Brain pericyte (primary cell): ENCODE data around the gene AGPAT3.

Experiments used
- DNase-seq: peaks from one replicate; pipeline ENCODE4 v3.0.0-alpha.2; 2012; ENCODE audit warnings: low read depth, low spot score

Gene AGPAT3

GRCh38 chr21:43864313-43864961, 586 bp upstream of the AGPAT3 start:
- DNase-seq, result no peak

- no peak for DNase-seq
Measured at GRCh38 chr21:43865540-43866259, 677 bp downstream of the AGPAT3 start.

- DNase-seq, result no peak
Measured at GRCh38 chr21:43866260-43866629, 1.2 kb downstream of the AGPAT3 start.

- DNase-seq, result no peak
Measured at GRCh38 chr21:43866659-43867331, 1.8 kb downstream of the AGPAT3 start.

GRCh38 chr21:43867332-43867703, 2.3 kb downstream of the AGPAT3 start:
- no peak for DNase-seq

GRCh38 chr21:43867948-43868347, 2.9 kb downstream of the AGPAT3 start:
- no peak for DNase-seq

- no peak for DNase-seq
Measured at GRCh38 chr21:43868461-43868860, 3.4 kb downstream of the AGPAT3 start.

- no peak for DNase-seq
Measured at GRCh38 chr21:43869486-43870325, 4.7 kb downstream of the AGPAT3 start.

GRCh38 chr21:43871487-43871886, 6.5 kb downstream of the AGPAT3 start:
- no peak for DNase-seq

GRCh38 chr21:43872531-43873197, 7.6 kb downstream of the AGPAT3 start:
- DNase-seq, result no peak

GRCh38 chr21:43873673-43874072, 8.7 kb downstream of the AGPAT3 start:
- no peak for DNase-seq

- no peak for DNase-seq
Measured at GRCh38 chr21:43874085-43874805, 9.2 kb downstream of the AGPAT3 start.

- no peak for DNase-seq
Measured at GRCh38 chr21:43876605-43877004, 11.6 kb downstream of the AGPAT3 start.

- DNase-seq, result no peak
Measured at GRCh38 chr21:43877936-43878575, 13.0 kb downstream of the AGPAT3 start.

GRCh38 chr21:43879348-43880110, 14.5 kb downstream of the AGPAT3 start:
- DNase-seq, result no peak

GRCh38 chr21:43880111-43880985, 15.3 kb downstream of the AGPAT3 start:
- no peak for DNase-seq

GRCh38 chr21:43881283-43881682, 16.3 kb downstream of the AGPAT3 start:
- DNase-seq, result no peak

- DNase-seq, result no peak
Measured at GRCh38 chr21:43881935-43882334, 16.9 kb downstream of the AGPAT3 start.
